HCT116 (cell line): ENCODE results near the gene PAFAH1B1. TPM values are rescaled to one million over a fixed set of nuclear protein-coding genes. Genes with fewer than 3 reads are reported as not detected.

Experiments used
- ATAC-seq: fragments of 200-7000 bp; cut with Tn5 transposase; 2 replicates; pipeline ENCODE4 v1.9.1; 2020; ENCODE audit warnings: mild to moderate bottlenecking, moderate library complexity
- BruUV-seq: library from RNA; stranded (reverse); fragments of 400-500 nt; replicated peaks from 2 replicates; lab custom pipeline; 2021; lab: Mats Ljungman, UMichigan
- CTCF ChIA-PET: fragments of 300-600 bp; sonication (Branson Sonifier 250); formaldehyde crosslinking; loops from one replicate; lab custom pipeline; 2021; ENCODE audit warnings: antibody characterized with exemption; lab: Charles Lee
- POLR2A ChIA-PET: fragments of 300-600, 350-600 bp; sonication (Branson Sonifier 250); formaldehyde crosslinking; loops from one replicate; lab custom pipeline; 2021; ENCODE audit warnings: antibody characterized with exemption; lab: Charles Lee
- RAD21 ChIA-PET, 2 experiments: fragments of 300-600 bp; sonication (Branson Sonifier 250); formaldehyde crosslinking; loops; one replicate each; lab custom pipeline; 2023; ENCODE audit warnings: low total read pairs in 2 of 2; ENCODE audit not compliant: uncharacterized antibody in 2 of 2, unreplicated experiment in 2 of 2, low non-redundant PET in 1 of 2; lab: Charles Lee
- DNase-seq: peaks from one replicate; pipeline ENCODE4 v3.0.0-alpha.2; 2010; ENCODE audit warnings: low read depth, low spot score
- H2AFZ ChIP-seq: fragments of 200-600 bp; shearing (Covaris generic), sonication (generic); 2 replicates; pipeline ENCODE4 v1.6.1; 2017; ENCODE audit warnings: low read depth, mixed run types, mixed read lengths, antibody characterized with exemption, low read length; ENCODE audit not compliant: poor library complexity, severe bottlenecking
- H3K27ac ChIP-seq: 2 replicates; pipeline ENCODE4 v1.5.1; 2012; ENCODE audit warnings: low read depth, low read length
- H3K27me3 ChIP-seq: fragments of 200-600 bp; sonication (generic); 2 replicates; pipeline ENCODE4 v1.6.1; 2016; ENCODE audit warnings: mixed run types, low read length, mixed read lengths; ENCODE audit not compliant: insufficient read depth
- H3K36me3 ChIP-seq, 2 experiments: fragments of 200-500 bp in 1 of 2; fragments of 200-600 bp in 1 of 2; sonication (Bioruptor generic) in 1 of 2; sonication (generic) in 1 of 2; 2 replicates each; pipeline versions ENCODE4 v1.5.1 to v1.6.1; 2014 to 2016; ENCODE audit warnings: low read length in 2 of 2, inconsistent platforms in 1 of 2, mixed read lengths in 1 of 2, mixed run types in 1 of 2; ENCODE audit not compliant: insufficient read depth in 2 of 2, control insufficient read depth in 1 of 2
- H3K4me1 ChIP-seq, 2 experiments: fragments of 200-600 bp in 1 of 2; sonication (generic) in 1 of 2; 2 replicates each; pipeline versions ENCODE4 v1.5.1 to v1.6.1; 2012 to 2017; ENCODE audit warnings: low read length in 2 of 2, inconsistent platforms in 1 of 2, mild to moderate bottlenecking in 1 of 2, mixed read lengths in 1 of 2, mixed run types in 1 of 2, moderate library complexity in 1 of 2; ENCODE audit not compliant: insufficient read depth in 2 of 2, control insufficient read depth in 1 of 2
- H3K4me2 ChIP-seq: fragments of 200-600 bp; sonication (generic); 2 replicates; pipeline ENCODE4 v1.6.1; 2017; ENCODE audit warnings: mixed run types, low read length, mixed read lengths
- H3K4me3 ChIP-seq, 2 experiments: fragments of 200-600 bp in 1 of 2; sonication (generic) in 1 of 2; replicated peaks in 1 of 2; 2 replicates each; pipeline ENCODE4 v1.5.1; 2011 to 2016; ENCODE audit warnings: low read length in 2 of 2, control low read depth in 1 of 2, low read depth in 1 of 2, mild to moderate bottlenecking in 1 of 2, mixed read lengths in 1 of 2, mixed run types in 1 of 2
- H3K79me2 ChIP-seq: fragments of 200-600 bp; sonication (generic); 2 replicates; pipeline ENCODE4 v1.6.1; 2017; ENCODE audit warnings: mild to moderate bottlenecking, mixed run types, low read length, moderate library complexity, mixed read lengths; ENCODE audit not compliant: insufficient read depth
- H3K9ac ChIP-seq: fragments of 200-600 bp; sonication (generic); 2 replicates; pipeline ENCODE4 v1.6.1; 2016; ENCODE audit warnings: low read length, mixed read lengths
- H3K9me2 ChIP-seq: fragments of 200-600 bp; sonication (generic), shearing (Covaris generic); 2 replicates; pipeline ENCODE4 v1.6.1; 2017; ENCODE audit warnings: mixed run types, mild to moderate bottlenecking, moderate library complexity; ENCODE audit not compliant: insufficient read depth
- H3K9me3 ChIP-seq, 2 experiments: fragments of 200-500 bp in 1 of 2; fragments of 200-600 bp in 1 of 2; sonication (Bioruptor generic) in 1 of 2; sonication (generic) in 1 of 2; 2 replicates each; pipeline ENCODE4 v1.6.1; 2014 to 2017; ENCODE audit warnings: low read length in 2 of 2, mixed read lengths in 2 of 2, inconsistent platforms in 1 of 2, low read depth in 1 of 2, mild to moderate bottlenecking in 1 of 2, mixed run types in 1 of 2, moderate library complexity in 1 of 2; ENCODE audit not compliant: control insufficient read depth in 1 of 2, insufficient read depth in 1 of 2
- H4K20me1 ChIP-seq: fragments of 200-600 bp; sonication (generic), shearing (Covaris generic); 2 replicates; pipeline ENCODE4 v1.6.1; 2017; ENCODE audit warnings: mixed run types, mild to moderate bottlenecking, moderate library complexity; ENCODE audit not compliant: insufficient read depth
- CBX3 ChIP-seq: IDR thresholded peaks from 2 replicates; pipeline ENCODE4 v1.6.1; 2012; ENCODE audit warnings: low read depth
- EGR1 ChIP-seq: IDR thresholded peaks from 2 replicates; pipeline ENCODE4 v1.6.1; 2012; ENCODE audit warnings: low read depth
- JUND ChIP-seq: IDR thresholded peaks from 2 replicates; pipeline ENCODE4 v1.6.1; 2012
- POLR2AphosphoS5 ChIP-seq: IDR thresholded peaks from 2 replicates; pipeline ENCODE4 v1.6.1; 2011; ENCODE audit warnings: mild to moderate bottlenecking, low read depth, low read length, moderate library complexity
- RAD21 ChIP-seq: IDR thresholded peaks from 2 replicates; pipeline ENCODE4 v1.6.1; 2012; ENCODE audit warnings: low read depth, mild to moderate bottlenecking
- SIN3A ChIP-seq: IDR thresholded peaks from 2 replicates; pipeline ENCODE4 v1.6.1; 2012; ENCODE audit warnings: low read depth
- ZFX ChIP-seq: fragments of 450-650 bp; IDR thresholded peaks from 2 replicates; pipeline ENCODE4 v1.6.1; 2017
- intact Hi-C: fragments of 100-400 bp; cut with micrococcal nuclease; formaldehyde crosslinking; loops from 2 replicates; pipeline ENCODE4 v1.10.0; 2022
- total RNA-seq: library from RNA; stranded (reverse); gene quantifications from one replicate; pipeline ENCODE4 v1.2.1, GENCODE V29; 2021; ENCODE audit not compliant: unreplicated experiment
- TF ChIP-seq, protein P1 (sequence below): IDR thresholded peaks from 2 replicates; pipeline ENCODE4 v1.6.1; 2012; ENCODE audit warnings: low read depth

The PAFAH1B1 gene
- total RNA-seq, 1 experiment from 2014 or later: 113 TPM

DNA sequence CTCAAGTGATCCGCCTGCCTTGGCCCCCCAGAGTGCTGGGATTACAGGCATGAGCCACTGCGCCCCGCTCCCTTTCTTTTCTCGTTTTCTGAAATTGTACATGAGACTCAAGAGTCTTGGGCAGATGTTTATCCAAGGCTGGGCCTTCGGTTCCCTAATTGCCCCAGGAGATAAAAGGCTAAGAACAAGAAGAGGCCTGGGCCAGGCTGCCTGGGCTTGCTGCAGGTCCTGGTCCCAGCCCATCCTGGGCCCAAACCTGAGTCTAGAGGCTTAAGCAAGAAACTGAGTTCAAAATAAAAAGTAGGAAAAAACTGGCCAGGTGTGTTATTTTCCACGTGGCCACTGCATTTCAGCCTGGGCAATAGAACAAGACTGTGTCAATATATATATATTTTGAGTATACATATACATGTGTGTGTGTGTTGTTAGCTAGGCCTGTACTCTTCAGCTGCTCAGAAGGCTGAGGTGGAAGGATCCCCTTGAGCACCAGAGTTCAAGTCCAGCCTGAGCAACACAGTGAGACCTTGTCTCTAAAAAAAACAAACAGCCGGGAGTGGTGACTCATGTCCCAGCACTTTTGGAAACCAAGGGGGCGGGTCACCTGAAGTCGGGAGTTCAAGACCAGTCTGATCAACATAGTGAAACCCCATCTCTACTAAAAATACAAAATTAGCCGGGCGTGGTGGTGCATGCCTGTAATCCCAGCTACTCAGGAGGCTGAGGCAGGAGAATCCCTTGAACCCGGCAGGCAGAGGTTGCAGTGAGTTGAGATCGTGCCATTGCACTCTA lies 124.9 kb downstream of the PAFAH1B1 start:
- Histone ChIP-seq H3K4me1 (peaks cover 13 to 25% of the 10 kb centered on the region in 2 experiments), H3K27ac (no peak overlapping the region), H3K9me2 (no peaks in the 10 kb centered on the region), H3K4me2 (peak overlapping the region; percentile 46; the same call in 1 of the 2 replicates), H3K9ac (no peak overlapping the region), H3K79me2 (no peaks in the 10 kb centered on the region), H3K4me3 (no peak overlapping the region), H3K36me3 (no peaks in the 10 kb centered on the region), H3K9me3 (no peaks in the 10 kb centered on the region), H3K27me3 (no peaks in the 10 kb centered on the region), H2AFZ (no peak overlapping the region), H4K20me1 (no peaks in the 10 kb centered on the region)
- ATAC-seq (peak; percentile 62), DNase-seq (no peak)
- ChIA-PET CTCF (no interaction called here), RAD21 (interaction anchor here in 1 of 2 experiments (0.7 kb wide), 1 partner anchor 294 kb away, joined by 4 read pairs; no protein-coding TSS in a partner anchor), POLR2A (no interaction called here)
- peak; percentile 33; the same call in 1 of the 2 replicates for TF ChIP-seq EGR1
- TF ChIP-seq POLR2AphosphoS5: no peak
- peak; percentile 29; the same call in 1 of the 2 replicates for TF ChIP-seq JUND
- no TSS peak for BruUV-seq
- intact Hi-C loops: no loop called here

DNA sequence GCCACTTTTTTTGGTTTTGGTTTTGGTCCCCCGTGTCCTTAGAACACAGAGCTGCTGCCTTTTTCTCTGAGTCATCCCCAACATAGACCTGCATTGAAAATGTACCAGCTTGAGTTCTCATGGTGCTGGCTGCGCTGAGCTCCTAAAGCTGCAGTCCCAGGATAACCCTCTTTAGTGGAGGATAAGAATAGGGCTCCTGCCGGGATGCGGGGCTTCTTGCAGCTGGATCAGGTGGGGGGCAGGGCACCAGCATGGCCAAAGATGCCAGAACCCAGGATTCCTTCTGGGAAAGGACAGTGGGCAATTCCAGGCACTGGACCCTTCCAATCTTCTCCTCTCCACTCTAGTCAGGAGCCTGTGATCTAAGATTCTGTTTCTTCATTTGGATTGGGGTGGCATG lies 126.4 kb downstream of the PAFAH1B1 start:
- CTCF ChIA-PET: no interaction called here
- Histone ChIP-seq H3K9ac (no peak overlapping the region), H3K4me3 (no peak overlapping the region), H3K4me2 (no peak overlapping the region), H3K27ac (no peak overlapping the region), H3K9me3 (no peaks in the 10 kb centered on the region), H3K4me1 (peaks cover 13 to 36% of the 10 kb centered on the region in 2 experiments), H4K20me1 (no peaks in the 10 kb centered on the region), H3K36me3 (no peaks in the 10 kb centered on the region), H3K27me3 (no peaks in the 10 kb centered on the region), H2AFZ (no peak overlapping the region), H3K79me2 (no peaks in the 10 kb centered on the region), H3K9me2 (no peaks in the 10 kb centered on the region)
- DNase-seq (no peak), ATAC-seq (no peak)
- no TSS peak for BruUV-seq
- intact Hi-C loops: no loop called here
- POLR2A ChIA-PET: no interaction called here
- TF ChIP-seq, protein P1, sequence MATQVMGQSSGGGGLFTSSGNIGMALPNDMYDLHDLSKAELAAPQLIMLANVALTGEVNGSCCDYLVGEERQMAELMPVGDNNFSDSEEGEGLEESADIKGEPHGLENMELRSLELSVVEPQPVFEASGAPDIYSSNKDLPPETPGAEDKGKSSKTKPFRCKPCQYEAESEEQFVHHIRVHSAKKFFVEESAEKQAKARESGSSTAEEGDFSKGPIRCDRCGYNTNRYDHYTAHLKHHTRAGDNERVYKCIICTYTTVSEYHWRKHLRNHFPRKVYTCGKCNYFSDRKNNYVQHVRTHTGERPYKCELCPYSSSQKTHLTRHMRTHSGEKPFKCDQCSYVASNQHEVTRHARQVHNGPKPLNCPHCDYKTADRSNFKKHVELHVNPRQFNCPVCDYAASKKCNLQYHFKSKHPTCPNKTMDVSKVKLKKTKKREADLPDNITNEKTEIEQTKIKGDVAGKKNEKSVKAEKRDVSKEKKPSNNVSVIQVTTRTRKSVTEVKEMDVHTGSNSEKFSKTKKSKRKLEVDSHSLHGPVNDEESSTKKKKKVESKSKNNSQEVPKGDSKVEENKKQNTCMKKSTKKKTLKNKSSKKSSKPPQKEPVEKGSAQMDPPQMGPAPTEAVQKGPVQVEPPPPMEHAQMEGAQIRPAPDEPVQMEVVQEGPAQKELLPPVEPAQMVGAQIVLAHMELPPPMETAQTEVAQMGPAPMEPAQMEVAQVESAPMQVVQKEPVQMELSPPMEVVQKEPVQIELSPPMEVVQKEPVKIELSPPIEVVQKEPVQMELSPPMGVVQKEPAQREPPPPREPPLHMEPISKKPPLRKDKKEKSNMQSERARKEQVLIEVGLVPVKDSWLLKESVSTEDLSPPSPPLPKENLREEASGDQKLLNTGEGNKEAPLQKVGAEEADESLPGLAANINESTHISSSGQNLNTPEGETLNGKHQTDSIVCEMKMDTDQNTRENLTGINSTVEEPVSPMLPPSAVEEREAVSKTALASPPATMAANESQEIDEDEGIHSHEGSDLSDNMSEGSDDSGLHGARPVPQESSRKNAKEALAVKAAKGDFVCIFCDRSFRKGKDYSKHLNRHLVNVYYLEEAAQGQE: no peak
- TF ChIP-seq ZFX (no peak), CBX3 (no peak), SIN3A (no peak), RAD21 (no peak)
- RAD21 ChIA-PET: interaction anchor here in 1 of 2 experiments (0.6 kb wide), 1 partner anchor 34 kb away, joined by 4 read pairs; no protein-coding TSS in a partner anchor
